PC-3 (cell line): Measurements from ENCODE around the gene GRIA4. TPM values are rescaled to one million over a fixed set of nuclear protein-coding genes. Genes with fewer than 3 reads are reported as not detected.

Source experiments
- ATAC-seq: fragments of 200-7000 bp; cut with Tn5 transposase; 2 replicates; pipeline ENCODE4 v1.9.1; 2020; ENCODE audit warnings: mild to moderate bottlenecking, moderate library complexity
- BruUV-seq: library from RNA; stranded (reverse); fragments of 400-500 nt; replicated peaks from 2 replicates; lab custom pipeline; 2021; lab: Mats Ljungman, UMichigan
- CTCF ChIA-PET: fragments of 300-600 bp; sonication (Branson Sonifier 250); formaldehyde crosslinking; loops from one replicate; lab custom pipeline; 2022; ENCODE audit warnings: antibody characterized with exemption; lab: Charles Lee
- POLR2A ChIA-PET: fragments of 300-600 bp; sonication (Branson Sonifier 250); formaldehyde crosslinking; loops from one replicate; lab custom pipeline; 2022; ENCODE audit warnings: antibody characterized with exemption; ENCODE audit not compliant: unreplicated experiment; lab: Charles Lee
- DNase-seq: peaks from one replicate; pipeline ENCODE4 v3.0.0-alpha.2; 2015
- H2AFZ ChIP-seq: fragments of 300-600 bp; sonication (generic); 2 replicates; pipeline ENCODE4 v1.6.0; 2016; ENCODE audit warnings: antibody characterized with exemption, low read length
- H3F3A ChIP-seq: fragments of 300-600 bp; sonication (generic); one replicate; pipeline ENCODE4 v1.6.0; 2017; ENCODE audit warnings: antibody characterized with exemption, low read length, control low read depth, mild to moderate bottlenecking; ENCODE audit not compliant: unreplicated experiment
- H3K27ac ChIP-seq: fragments of 300-600 bp; sonication (generic); 2 replicates; pipeline ENCODE4 v1.5.1; 2016; ENCODE audit warnings: mild to moderate bottlenecking, low read length
- H3K27me3 ChIP-seq: fragments of 300-600 bp; sonication (generic); 2 replicates; pipeline ENCODE4 v1.6.1; 2016; ENCODE audit warnings: low read length, mixed read lengths
- H3K36me3 ChIP-seq: fragments of 300-600 bp; sonication (generic); 2 replicates; pipeline ENCODE4 v1.6.1; 2016; ENCODE audit warnings: low read depth, mixed run types, low read length, mixed read lengths
- H3K4me1 ChIP-seq: fragments of 300-600 bp; sonication (generic); 2 replicates; pipeline ENCODE4 v1.5.1; 2016; ENCODE audit warnings: low read length; ENCODE audit not compliant: insufficient read depth
- H3K4me2 ChIP-seq: fragments of 300-600 bp; sonication (generic); 2 replicates; pipeline ENCODE4 v1.6.0; 2016; ENCODE audit warnings: low read length
- H3K4me3 ChIP-seq: fragments of 300-600 bp; sonication (generic); 2 replicates; pipeline ENCODE4 v1.5.1; 2016; ENCODE audit warnings: mild to moderate bottlenecking, low read length, mixed read lengths
- H3K79me2 ChIP-seq: fragments of 300-600 bp; sonication (generic); 2 replicates; pipeline ENCODE4 v1.6.1; 2017; ENCODE audit warnings: low read length, mixed read lengths
- H3K9ac ChIP-seq: fragments of 300-600 bp; sonication (generic); 2 replicates; pipeline ENCODE4 v1.6.0; 2016; ENCODE audit warnings: mild to moderate bottlenecking, low read length
- H3K9me2 ChIP-seq: fragments of 300-600 bp; sonication (generic); replicated peaks from 2 replicates; pipeline ENCODE4 v1.6.1; 2016; ENCODE audit warnings: mixed run types, low read length, mixed read lengths
- H3K9me3 ChIP-seq: fragments of 300-600 bp; sonication (generic); 2 replicates; pipeline ENCODE4 v1.6.1; 2016; ENCODE audit warnings: low read length, mixed read lengths
- H4K20me1 ChIP-seq: fragments of 300-600 bp; sonication (generic); 2 replicates; pipeline ENCODE4 v1.6.1; 2016; ENCODE audit warnings: low read length, mixed read lengths
- CTCF ChIP-seq: fragments of 300-600 bp; sonication (generic); conservative IDR thresholded peaks from 2 replicates; pipeline ENCODE4 v1.5.1; 2017; ENCODE audit warnings: antibody characterized with exemption, low read depth, mild to moderate bottlenecking, low read length
- EZH2 ChIP-seq: fragments of 300-600 bp; sonication (generic); IDR thresholded peaks from one replicate; pipeline ENCODE4 v1.6.1; 2017; ENCODE audit warnings: antibody characterized with exemption, mild to moderate bottlenecking, low read length; ENCODE audit not compliant: unreplicated experiment
- EZH2phosphoT487 ChIP-seq: fragments of 300-600 bp; sonication (generic); IDR thresholded peaks from 2 replicates; pipeline ENCODE4 v1.6.1; 2018; ENCODE audit warnings: mild to moderate bottlenecking, antibody characterized with exemption, low read length, borderline replicate concordance
- intact Hi-C: fragments of 100-400 bp; cut with micrococcal nuclease; formaldehyde crosslinking; loops from 2 replicates; pipeline ENCODE4 v1.9.0; 2023
- total RNA-seq: library from RNA; depleted of rRNA; stranded (reverse); fragments of >200 nt; gene quantifications from 2 replicates; pipeline ENCODE4 v1.2.3, GENCODE V29; 2014

GRIA4 gene
- total RNA-seq, 1 experiment from 2014 or later = not detected

DNA sequence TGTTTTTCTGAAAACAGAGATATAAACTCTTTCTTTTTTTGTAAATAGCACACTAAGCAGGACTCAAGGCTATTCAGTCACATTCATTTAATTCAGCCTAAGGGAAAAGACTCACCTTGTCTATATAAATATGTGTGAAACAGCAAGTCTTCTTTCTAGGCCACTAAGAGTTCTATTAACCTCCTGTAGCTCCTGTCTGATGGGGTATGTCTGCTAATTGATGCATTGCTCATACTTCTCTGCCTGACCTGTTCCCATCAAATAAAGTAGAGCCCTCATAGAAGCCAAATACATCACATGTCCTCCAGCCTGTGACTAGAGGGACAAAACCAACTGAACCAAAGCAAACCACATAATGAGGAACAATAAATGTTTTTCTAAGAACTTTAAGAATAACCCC lies 344.0 kb downstream of the GRIA4 start:
- Histone ChIP-seq H3K4me1 (no peaks in the 10 kb centered on the region), H3K27ac (no peak overlapping the region), H3K79me2 (no peaks in the 10 kb centered on the region), H3K9me2 (no peaks in the 10 kb centered on the region), H4K20me1 (no peaks in the 10 kb centered on the region), H3K9ac (no peak overlapping the region), H3K4me2 (no peak overlapping the region), H3K27me3 (no peaks in the 10 kb centered on the region), H3K4me3 (no peak overlapping the region), H3F3A (no peaks in the 10 kb centered on the region), H2AFZ (no peak overlapping the region), H3K9me3 (no peaks in the 10 kb centered on the region), H3K36me3 (no peaks in the 10 kb centered on the region)
- TF ChIP-seq CTCF (no peak), EZH2phosphoT487 (no peak), EZH2 (no peak)
- ATAC-seq (no peak), DNase-seq (no peak)
- intact Hi-C loops = no loop called here
- ChIA-PET POLR2A (no interaction called here), CTCF (no interaction called here)
- no TSS peak for BruUV-seq

DNA sequence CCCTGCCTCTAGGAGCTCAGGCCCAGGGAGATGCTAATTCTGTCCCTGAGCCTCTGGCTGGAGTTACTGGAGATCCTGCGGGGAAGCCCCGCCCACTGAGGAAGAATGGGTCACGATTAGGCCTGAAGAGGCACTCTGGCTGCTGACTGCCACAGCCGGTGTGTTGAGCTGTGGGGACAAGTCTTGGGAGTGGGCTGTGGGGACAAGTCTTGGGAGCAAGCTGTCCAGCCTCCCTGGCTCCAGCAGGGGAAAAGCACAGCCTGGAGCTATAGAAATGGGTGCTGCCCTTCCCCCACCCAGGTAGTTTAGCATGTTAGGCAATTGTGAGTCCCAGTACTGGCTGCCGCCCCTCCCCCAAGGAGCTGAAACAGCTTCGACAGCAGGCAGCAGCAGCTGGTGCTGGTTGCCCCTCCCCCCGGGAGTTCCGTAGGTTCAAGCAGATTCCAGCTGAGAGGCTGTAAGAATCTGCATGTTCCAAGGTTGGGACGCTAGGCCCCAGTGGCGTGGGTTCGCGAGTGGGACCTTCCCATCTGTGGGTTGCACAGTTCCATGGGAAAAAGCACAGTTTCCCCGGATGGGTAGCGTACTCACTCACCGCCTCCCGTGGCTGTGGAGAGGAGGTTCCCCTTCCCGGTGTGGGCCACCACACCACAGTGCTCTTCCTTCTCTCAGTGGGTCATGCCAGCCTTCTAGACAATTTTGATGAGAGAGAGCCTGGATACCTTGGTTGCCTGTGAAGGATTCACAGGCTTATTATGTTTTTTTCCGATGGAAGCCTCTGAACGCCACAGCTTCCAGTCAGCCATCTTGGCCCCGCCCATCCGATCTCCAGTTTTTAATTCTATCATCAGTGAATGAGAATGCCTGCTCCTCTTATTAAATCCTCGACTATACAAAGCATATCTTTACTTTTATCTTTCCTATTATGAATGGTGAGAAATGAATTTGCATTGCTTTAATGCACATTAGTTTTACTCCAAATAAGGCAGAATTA lies 350.7 kb downstream of the GRIA4 start:
- no peaks in the 10 kb centered on the region for H4K20me1 ChIP-seq
- H3K9me2 ChIP-seq = no peaks in the 10 kb centered on the region
- DNase-seq (no peak), ATAC-seq (no peak)
- no peaks in the 10 kb centered on the region for H3K4me1 ChIP-seq
- no peak overlapping the region for H3K4me2 ChIP-seq
- no peaks in the 10 kb centered on the region for H3F3A ChIP-seq
- ChIA-PET POLR2A (no interaction called here), CTCF (no interaction called here)
- intact Hi-C loops = no loop called here
- H3K36me3 ChIP-seq = no peaks in the 10 kb centered on the region
- no TSS peak for BruUV-seq
- no peaks in the 10 kb centered on the region for H3K9me3 ChIP-seq
- no peak overlapping the region for H2AFZ ChIP-seq
- H3K27ac ChIP-seq = no peak overlapping the region
- TF ChIP-seq EZH2phosphoT487 = no peak
- TF ChIP-seq CTCF = no peak
- TF ChIP-seq EZH2 = no peak
- H3K4me3 ChIP-seq = no peak overlapping the region
- H3K9ac ChIP-seq = no peak overlapping the region
- H3K79me2 ChIP-seq = no peaks in the 10 kb centered on the region
- no peaks in the 10 kb centered on the region for H3K27me3 ChIP-seq
